COR-L47 (cell line): ENCODE results near the gene TBC1D22A.

Experiments
- DNase-seq: peaks from one replicate; lab custom pipeline; 2025; lab: John Stamatoyannopoulos, UW

The TBC1D22A gene

DNA sequence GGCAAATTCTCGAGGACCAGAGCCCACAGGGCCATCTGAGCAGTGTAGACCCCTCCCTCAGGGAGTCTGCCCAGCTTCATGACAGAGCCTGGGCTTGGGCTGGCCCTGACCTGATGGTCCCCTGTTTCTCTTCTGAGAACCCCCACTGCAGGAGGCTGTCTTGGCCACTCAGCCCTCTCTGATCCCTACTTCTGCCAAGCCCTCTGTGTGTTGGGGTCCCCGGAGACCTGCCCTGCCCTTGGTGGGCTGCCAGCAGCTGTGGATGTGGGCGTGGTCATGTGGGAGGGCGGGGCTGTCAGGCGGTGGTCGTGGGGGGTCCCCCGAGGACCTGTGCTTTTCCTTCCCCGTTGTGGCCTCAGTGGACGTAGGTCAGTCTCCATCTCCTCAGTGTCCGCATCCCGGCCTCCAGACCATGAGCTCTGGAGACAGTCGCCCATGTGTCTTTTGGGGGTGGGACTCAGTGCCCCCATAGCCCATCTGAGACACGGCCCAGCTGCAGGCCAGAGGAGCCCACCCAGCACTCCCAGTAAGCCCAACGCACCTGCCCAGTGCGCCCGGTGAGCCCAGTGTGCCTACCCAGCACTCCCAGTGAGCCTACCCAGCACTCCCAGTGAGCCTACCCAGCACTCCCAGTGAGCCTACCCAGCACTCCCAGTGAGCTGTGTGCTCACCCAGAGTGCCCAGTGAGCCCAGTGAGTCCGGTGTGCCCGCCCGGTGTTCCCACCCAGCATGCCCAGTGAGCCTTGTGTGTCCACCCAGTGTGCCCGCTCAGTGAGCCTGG, 409.2 kb downstream of the TBC1D22A start:
- no peak for DNase-seq

DNA sequence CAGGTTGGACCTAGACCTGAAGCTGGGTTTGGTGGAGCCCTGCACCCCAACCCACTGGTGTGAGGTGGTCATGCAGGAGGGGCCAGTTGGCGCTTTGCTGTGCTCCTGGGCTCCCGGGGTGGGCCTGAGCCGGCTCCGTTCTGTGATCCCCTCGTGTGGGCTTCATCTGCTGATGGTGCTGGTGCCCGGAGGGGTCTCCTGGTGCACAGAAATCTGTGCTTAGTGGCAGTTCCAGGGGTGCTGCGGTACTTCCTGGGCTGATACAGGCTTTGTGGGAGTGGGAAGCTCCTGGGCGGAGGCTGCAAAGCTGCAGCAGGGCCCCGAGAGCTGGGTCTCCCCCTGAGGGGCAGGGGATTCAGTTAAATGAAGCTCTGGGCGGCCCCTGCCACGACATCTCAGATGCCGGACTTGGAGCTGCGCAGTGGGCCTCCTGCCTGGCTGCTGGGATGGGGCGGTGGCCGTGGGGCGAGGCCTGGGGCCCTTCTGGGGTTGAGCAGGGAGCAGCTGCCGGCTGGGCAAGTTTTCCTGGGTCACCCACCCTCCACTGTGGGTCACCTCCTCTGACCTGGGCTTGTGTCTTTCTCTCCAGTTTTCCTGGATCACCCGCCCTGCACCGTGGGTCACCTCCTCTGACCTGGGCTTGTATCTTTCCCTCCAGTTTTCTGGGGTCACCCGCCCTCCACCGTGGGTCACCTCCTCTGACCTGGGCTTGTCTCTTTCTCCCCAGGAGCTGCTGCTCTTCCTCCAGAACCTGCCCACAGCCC, 410.5 kb downstream of the TBC1D22A start:
- no peak for DNase-seq

- DNase-seq: no peak
These were observed 411.1 kb downstream of the TBC1D22A start for GRCh38 chr22:47173535-47174021.

GRCh38 chr22:47174096-47174495, 411.6 kb downstream of the TBC1D22A start:
- no peak for DNase-seq

DNA sequence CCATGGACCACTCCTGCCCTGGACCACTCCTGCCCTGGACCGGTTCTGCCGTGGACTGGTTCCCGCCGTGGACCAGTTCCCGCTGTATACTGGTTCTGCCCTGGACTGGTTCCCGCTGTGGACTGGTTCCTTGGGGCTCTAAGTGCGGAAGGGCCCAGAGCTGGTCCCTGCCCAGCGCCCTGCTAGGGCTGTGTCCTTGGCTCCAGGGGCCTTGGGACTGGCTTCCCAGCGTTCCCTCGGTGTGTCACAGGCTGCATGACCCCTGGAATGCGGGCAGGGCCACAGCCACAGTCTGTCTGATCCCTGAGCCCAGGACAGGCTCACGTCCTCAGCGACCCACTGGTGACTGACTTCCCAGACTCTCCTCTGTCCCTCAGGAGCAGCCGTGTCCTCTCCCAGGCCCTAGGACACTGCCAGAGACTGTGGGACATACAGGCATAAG, 412.2 kb downstream of the TBC1D22A start:
- no peak for DNase-seq

DNA sequence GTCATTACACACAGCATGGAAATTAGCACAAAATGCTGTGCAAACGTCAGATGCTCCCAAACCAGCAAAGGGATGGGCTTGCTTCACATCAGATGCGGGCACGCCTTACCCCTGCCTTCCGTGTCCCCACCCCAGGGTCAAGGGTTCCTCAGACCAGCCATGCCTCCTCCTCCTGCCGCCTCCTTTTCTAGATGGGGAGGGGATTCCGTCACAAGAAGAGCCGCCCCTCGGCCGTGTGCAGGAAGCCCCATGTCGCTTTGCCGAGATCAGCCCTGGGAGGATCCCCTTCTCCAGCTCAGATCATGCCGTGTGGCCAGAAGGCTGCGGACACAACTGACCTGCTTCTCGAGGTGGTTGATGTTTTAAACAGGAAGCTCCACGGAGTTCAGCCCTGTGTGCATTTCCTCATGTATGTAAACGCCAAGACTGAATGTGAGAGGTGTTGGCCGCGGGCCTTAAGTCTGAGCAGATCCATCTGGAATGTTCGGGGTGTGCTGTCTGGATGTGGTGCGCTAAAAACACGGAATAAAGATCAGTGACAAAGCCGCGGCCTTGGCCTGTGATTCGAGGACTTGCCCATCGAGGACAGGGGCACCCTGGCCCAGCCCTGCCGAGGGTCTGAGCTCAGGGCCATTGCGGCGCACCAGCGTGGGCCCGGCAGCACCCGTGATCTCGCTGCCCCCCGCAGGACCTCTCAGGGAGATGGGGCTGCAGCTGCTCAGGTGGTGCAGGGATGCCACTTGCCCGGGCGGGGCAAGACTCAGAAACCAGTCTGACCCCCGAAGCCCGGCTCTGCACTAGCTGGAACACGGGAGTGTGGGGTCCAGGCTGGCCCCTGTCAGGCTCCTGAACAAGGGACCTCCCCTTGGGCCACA, 412.9 kb downstream of the TBC1D22A start:
- no peak for DNase-seq

DNA sequence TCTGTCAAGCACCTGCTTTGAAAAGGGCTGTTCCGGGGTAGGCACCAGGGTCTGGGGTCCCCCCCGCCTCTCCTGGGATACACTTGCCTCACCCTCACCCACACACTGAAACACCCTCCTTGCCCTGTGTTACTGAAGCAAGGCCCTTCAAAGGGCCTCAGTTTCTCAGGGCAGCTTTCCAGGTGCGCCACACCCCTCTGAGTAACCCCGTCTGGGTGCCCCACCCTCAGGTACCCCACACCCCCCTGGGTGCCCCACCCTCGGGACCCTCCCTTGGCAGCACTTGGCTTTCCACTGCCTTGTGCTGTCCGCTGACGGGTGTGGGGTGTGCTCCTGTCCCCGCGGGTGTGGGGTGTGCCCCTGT, 413.6 kb downstream of the TBC1D22A start:
- no peak for DNase-seq

DNA sequence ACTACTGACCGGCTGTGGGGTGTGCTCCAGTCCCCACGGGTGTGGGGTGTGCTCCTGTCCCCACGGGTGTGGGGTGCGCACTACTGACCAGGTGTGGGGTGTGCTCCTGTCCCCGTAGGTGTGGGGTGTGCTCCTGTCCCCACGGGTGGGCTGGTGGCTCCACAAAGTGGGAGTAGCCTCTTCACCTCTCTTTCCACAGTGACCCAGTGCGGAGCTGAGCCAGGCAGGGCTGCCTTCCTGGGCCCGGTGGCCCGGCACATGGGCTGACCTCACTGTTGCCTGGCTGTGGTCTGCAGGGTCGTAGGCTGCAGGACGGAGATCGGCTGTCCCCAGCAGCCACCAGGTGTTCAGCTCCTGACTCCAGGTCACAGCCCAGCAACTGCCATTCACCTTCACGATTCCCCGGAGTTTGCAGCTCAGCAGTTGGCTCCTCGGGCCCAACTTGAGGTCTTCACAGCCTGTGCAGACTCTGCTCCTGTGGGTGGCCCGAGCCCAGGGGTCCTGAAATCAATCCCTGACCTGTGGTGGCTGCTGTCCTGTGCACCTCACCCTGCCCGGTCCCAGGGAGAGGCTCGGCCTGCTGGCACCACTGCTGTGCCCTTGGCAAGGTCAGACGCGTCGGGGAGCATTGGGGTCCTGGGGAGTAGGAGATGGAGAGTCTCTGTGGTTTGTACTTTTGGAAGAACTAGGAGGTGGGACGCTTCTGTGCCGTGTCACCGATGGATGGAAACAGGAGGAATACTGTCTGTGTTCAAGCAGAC, 414.3 kb downstream of the TBC1D22A start:
- no peak for DNase-seq

DNA sequence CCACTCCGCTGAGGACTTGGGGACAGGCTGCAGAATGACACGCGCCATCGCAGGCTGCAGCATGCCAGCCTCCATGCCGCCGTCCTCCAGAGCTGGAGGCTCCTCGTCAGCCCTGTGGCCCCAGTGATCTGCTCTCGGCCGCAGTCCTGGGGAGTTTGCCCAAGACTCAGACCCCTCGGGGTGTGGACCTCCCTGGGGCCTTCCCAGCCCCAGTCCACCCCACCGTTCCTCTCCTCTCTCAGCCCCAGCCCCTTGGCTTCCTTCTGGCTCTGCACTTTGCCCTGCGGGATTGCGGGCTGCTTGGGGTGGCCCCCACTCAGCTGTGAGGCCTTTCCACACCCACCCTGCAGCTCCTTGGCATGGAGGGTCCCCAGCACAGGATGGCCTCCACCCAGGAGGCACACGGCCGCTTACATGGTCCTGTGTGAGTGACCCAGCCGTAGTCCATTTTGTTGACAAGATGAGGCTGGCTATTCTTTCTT, 414.9 kb downstream of the TBC1D22A start:
- no peak for DNase-seq

GRCh38 chr22:47178339-47178738, 415.9 kb downstream of the TBC1D22A start:
- no peak for DNase-seq

DNA sequence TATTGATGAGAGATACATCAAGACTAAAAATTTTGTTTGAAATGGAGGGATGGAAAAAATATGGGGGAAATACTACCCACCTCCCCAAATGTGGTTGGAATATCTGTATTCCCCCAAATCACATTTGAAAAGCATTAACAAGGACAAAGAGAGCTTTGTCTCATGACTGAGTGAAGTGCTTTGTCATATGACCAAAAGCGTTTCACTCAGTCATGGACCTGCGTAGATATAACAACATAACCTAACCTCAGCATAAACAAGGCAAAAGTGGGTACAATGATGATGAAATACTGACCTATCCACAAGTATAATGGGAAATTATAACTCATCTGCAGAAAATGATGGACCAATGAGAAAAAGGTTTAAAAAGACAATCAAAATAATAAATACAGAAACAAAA, 418.3 kb downstream of the TBC1D22A start:
- no peak for DNase-seq

DNA sequence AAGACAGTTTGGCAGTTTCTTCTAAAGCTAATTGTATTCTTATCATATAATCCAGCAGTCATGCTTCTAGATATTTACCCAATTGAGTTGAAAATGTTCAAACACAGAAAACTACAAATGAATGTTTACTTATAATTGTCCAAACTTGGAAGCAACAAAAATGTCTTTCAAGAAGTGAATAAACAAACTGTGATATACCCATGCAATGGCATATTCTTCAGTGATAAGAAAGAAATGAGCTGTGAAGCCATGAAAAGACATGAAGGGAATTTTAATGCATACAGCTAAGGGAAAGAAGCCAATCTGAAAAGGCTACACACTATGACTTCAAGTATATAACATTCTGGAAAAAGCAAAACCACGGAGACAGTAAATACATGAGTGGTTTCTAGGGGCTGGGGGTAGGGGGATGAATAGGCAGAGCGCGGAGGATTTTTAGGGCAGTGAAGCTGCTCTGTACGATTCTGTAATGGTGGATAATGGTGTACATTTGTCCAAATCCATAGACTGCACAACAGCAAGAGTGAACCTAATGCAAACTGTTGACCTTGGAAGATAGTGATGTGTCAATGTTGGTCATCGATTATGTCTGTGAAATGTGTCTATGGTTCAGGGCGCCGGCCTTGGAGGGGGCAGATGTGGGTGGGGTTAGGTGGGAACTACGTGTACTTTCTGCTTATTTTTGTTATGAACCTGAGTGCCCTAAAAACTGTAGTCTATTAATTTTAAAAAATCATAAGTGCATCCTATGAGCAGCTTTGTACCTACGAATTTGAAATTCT, 424.9 kb downstream of the TBC1D22A start:
- no peak for DNase-seq

DNA sequence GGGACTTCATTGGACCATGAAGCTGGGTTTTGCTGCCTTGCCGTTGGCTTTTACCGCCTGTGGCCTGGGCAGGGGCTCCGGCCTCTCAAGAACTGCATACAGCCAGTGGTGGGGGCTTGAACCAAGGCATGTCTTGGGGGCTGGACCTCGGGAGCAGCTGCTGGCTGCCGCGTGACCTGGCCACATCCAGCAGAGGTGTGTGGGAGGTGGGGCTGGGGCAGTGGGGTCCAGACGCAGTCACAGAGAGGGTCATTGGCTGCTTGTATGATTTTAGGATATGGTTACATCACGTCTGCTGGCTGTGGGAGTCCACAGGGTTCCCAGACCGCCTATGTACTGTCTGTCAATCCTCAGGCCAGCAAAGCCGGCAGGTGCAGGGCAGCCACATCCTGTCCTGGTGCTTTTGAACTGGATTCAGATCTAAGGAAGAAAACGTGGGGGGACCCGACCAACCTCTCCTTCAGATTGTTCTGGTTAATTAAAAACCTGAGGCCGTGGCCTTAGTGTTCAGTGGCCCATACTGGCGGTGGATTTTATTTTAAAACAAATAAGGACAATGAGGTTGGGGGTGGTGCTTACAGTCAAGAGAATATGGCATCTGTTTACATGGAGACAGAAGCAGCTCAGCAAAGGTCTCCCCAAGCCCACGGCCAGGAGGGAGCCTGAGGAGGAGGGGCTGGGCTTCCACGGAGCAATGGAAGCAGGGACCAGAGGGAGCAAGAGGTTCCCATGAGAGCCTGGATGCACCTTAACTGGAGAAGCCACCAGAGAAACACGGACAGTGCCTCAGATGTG, 426.0 kb downstream of the TBC1D22A start:
- no peak for DNase-seq

GRCh38 chr22:47189056-47189916, 426.8 kb downstream of the TBC1D22A start:
- no peak for DNase-seq

DNA sequence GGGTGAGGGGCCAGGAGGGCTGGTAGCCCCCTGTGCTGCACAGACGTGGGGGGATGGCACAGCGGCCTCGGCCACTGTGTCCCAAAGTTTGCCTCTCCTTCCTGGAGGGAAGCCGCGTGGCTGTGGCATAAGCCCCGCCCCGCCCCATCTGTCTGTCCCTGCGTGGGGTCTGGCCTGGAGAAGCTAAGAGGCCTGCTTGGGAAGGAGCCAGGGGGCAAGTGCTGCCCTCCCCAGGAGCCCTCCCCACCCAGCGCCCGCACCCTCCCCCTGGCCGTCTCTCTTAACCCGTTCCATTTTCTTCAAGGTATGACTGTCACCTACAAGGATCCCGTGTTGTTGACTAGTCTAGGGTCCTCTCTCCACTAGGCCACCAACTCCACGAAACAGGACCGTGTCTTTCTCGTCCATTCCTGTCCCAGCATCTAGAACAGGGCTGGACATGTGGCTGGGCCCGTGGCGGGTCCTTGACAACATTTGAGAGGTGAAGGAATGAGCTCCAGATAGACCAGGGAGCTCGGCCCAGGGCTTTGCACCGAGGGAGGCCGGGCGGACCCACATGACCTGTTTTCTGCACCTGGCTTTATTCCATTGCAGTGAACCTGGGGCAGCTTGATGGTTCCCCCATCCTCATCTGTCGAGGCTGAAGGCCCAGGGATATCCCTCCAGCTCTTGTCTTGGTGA, 428.0 kb downstream of the TBC1D22A start:
- DNase-seq: no peak

DNA sequence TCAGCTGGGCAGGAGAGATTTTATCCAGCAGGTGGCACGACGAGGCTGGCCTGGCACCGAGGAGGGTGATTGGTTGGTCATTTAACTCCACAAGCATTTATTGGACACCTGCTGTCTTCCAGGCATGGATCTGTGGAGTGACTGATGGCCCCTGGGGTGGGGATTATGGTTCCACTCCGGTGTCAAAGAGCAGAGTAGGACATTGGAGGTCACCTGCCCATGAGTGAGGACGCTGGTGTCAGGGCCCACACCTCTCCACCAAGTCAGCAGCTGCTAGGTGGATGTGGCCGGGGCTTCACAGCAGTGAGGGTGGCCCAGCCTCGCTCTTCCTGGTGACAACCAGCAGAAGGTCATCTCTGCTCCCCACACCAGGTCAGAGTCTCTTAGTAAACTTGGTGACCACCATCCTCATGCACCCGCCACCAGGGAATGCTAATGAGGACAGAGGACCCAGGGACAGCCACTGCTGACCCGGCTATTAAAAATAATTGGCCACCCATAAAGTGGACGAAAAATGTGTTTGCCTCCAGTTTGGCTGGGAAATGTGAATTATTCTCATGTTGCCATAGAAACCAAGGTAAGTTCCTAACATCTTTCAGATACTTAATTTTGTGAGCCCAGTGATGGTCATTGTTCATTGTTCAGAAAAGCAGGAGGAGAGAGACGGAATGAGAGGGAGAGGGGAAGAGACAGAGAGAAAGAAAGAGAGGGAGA, 428.7 kb downstream of the TBC1D22A start:
- no peak for DNase-seq
